Activated CD8-positive, alpha-beta memory T cell treated with anti-CD3 and anti-CD28 coated beads, Interleukin-2, amount 50 U/mL, for 4 hours (primary cell): ENCODE results near the gene ANKFN1.
"Not testable (repeated sequence)": the region's sequence is repeated elsewhere in the genome, so short reads cannot be mapped to it uniquely, and the experiment has no call there.

Experiments
- DNase-seq: peaks from one replicate; pipeline ENCODE4 v3.0.0-alpha.2; 2020

Gene ANKFN1

GRCh38 chr17:56358651-56359050 is 205.4 kb downstream of the ANKFN1 start:
- no peak for DNase-seq

DNA sequence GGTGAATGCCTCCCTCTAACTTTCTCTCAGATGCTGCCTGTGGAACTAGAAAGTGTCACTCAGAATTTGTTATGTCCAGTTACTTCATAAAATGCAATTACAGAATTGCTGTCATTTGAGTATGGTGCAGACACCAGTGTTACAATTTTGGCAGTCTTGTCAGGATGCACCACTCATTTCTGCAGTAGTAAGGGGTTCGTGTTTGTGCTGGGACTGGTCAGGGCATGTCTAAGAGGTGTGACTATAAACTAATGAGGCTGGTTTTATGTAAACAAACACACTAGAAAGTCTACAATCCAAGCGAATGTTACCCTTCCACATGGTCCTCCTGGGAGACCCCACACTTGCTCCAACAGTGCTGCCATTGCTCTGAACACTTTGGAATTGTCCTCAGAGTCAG is 206.2 kb downstream of the ANKFN1 start:
- no peak for DNase-seq

- no peak for DNase-seq
These were observed 214.1 kb downstream of the ANKFN1 start for GRCh38 chr17:56367366-56367765.

- DNase-seq, result no peak
These were observed 220.9 kb downstream of the ANKFN1 start for GRCh38 chr17:56373981-56374833.

GRCh38 chr17:56389356-56389755 is 236.1 kb downstream of the ANKFN1 start:
- no peak for DNase-seq

DNA sequence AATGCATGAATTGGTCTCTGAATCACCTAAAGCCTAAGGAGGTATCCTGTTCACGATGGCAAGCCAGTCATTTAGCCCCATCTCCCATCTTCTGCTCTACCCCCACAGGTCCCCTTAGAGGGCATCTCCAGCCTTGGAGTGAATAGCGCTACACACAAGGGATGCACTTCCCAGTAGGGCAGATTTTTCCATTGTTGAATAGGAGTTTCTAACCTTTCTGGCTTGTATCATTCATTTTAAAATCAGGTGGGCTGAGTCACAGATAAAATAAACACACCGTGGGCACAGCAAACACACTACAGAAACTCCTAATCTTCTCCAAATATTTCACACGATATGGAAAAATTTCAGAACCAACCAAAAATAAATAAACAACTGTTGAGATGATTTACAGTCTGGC is 239.0 kb downstream of the ANKFN1 start:
- no peak for DNase-seq

DNA sequence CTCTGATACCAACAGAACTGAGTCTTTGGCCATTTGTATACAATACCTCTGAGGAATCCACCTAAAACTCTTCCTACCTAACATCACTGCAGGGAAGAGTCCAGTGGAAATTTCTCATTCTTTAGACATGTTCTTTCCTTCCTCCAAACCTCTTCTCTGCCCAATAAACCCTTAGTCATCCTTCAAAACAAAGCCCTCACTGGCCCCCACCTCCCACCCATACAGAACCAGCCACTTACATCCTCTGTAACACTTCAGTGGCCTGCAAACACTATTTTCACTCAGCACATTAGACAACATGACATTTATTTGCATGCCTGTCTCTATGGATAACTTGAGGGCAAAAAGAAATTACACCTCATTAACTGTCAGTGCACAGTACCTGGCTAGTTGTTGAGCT is 239.9 kb downstream of the ANKFN1 start:
- DNase-seq, result no peak

- DNase-seq, result no peak
These were observed 242.5 kb downstream of the ANKFN1 start for GRCh38 chr17:56395787-56396186.

- no peak for DNase-seq
These were observed 253.8 kb downstream of the ANKFN1 start for GRCh38 chr17:56407086-56407485.

- not testable (repeated sequence) for DNase-seq
These were observed 259.1 kb downstream of the ANKFN1 start for GRCh38 chr17:56412356-56412755.

GRCh38 chr17:56416682-56417351 is 263.5 kb downstream of the ANKFN1 start:
- DNase-seq, result no peak

DNA sequence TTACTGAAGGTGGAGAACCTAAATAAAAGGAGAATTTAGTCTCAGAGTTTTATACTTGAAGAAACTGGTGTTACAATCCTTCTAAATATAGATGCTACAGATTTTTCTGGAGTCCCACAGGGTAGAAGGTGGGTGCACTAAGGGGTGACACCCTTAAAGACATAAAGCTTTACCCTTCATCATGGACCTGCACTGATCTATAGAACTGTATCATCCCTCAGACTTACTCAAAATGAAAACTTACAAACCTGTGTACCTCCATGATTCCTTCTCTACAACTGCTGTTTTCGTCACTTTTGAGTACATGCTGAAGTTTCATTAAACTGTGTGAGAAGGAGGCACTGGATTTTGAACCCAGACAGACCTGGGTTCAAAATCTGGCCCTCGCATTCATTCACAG is 270.7 kb downstream of the ANKFN1 start:
- DNase-seq, result no peak

DNA sequence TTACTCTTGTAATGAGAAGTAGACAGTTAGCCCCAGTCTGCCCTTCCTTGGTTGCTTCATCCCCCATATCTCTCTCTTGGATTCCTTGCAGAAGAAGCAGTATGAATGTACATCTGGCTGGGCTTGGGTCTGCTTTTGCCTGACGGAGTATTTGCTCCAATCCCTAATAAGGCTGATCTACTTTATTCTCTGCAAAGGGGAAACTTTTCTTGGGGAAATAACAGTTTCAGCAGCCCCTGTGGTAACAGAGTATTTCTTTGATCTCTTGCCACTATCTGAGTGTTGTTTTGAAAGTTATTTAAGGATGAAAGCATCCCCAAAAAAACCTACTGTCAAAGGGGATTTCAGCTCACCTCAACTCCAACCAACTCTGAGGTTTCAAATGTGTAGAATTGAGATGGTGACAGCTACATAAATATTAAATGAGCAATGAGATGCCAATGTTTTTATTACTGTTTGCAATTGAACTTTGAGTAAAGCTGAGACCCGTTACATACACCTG is 271.3 kb downstream of the ANKFN1 start:
- no peak for DNase-seq

DNA sequence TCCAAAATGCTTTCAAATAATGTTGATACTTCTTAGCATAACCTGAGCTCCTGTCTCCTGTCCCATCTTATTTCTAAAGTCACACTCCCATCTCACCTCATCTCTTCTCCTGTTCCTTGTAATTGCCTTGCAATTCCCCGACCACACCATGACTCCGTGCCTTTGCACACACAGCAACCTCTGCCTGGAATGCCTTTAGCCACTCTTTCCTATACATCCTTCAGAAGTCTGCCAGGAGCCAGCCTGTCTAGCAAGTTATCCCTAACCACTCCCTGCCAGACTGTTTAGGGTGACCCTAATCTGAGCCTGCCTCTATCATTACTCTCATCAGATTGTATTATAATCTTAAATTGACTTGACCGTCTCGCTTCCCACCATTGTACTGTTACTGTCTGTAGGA is 272.2 kb downstream of the ANKFN1 start:
- no peak for DNase-seq

- no peak for DNase-seq
These were observed 273.6 kb downstream of the ANKFN1 start for GRCh38 chr17:56426901-56427300.

DNA sequence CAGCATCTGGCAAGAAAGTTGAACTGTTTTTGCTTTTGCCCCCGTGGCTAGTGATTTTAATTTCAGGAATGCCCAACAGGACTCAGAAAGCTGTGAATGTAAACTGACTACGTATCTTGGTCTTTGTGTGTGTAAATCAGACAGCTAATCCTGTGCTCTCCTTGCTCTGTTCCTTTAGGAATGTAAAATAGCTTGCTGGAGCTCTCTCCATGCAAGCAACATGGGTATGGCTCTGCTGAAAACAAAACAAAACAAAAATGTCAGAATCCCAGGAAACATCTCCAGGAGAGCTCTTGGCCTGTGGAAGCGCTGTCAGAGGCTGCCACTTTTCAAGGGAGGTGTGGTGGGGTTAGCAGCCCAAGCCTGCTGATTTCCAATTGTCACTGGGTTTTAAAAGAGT is 278.5 kb downstream of the ANKFN1 start:
- no peak for DNase-seq

DNA sequence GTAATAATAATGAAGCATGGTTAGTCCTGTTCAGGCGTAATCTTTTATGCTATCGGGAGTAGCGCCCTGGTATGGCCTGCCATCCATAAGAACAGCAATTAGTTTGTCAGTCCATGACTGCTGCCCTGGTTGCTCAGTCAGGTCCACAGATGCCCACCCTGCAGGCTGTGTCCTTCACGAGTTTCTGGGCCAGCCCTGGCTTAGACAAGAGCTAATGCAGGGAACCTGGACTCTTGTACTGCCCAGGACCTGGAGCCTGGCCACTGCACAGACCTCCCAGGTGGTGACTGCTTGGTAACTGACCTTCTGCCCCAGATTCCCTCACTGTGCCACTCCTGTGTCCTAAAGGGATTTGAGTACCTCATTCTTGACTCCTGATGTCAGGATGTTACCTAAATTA is 279.2 kb downstream of the ANKFN1 start:
- no peak for DNase-seq

- DNase-seq, result no peak
These were observed 281.3 kb downstream of the ANKFN1 start for GRCh38 chr17:56434610-56435009.

GRCh38 chr17:56436142-56436541 is 282.9 kb downstream of the ANKFN1 start:
- no peak for DNase-seq

GRCh38 chr17:56440419-56440818 is 287.1 kb downstream of the ANKFN1 start:
- DNase-seq, result no peak

DNA sequence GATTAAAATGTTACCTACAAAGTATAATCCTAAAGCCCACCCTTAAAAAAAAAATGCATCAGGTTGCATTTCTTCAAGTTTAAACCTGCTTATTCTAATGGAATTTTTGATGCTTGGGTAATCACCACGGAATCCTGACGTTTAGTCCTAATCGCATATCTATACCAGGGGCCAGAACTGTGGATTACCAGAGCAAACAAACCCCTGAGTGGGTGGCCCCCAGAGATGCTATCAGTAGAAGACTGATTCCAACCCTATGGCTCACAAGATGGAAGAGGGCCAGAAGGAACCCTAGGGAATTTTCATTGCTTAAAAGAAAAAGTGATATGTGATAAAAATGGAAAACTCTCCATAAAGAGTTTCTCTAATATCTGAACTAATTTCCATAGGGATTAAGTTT is 288.0 kb downstream of the ANKFN1 start:
- no peak for DNase-seq

- no peak for DNase-seq
These were observed 292.6 kb downstream of the ANKFN1 start for GRCh38 chr17:56445692-56446411.

GRCh38 chr17:56447171-56447570 is 293.9 kb downstream of the ANKFN1 start:
- no peak for DNase-seq

DNA sequence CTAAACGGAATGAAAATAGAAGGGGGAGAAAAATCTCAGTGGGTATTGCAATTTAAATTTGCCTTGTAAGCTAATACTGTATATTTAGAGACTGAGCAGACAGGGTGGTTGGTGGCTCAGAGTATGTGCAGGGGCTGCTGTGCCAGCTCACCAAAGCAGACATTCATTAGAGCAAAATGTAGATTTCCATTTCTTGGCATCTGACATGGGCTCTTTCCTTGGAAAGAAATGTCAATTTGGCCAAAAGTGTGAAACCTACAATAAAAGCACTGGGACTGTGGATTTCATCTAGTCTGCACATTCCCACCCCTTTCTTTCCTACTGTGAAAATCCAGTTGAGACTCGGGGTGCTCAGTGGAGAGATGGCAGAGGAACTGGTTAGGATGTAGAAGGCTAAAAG is 295.1 kb downstream of the ANKFN1 start:
- DNase-seq, result no peak
